A673 (cell line): Measurements from ENCODE around the gene TTLL1. TPM values are rescaled to one million over a fixed set of nuclear protein-coding genes. Genes with fewer than 3 reads are reported as not detected.
A peak's percentile ranks its signal among the peaks of the same experiment; 100 is the strongest.

ENCODE experiments used
- BruUV-seq: library from RNA; stranded (reverse); fragments of 400-500 nt; replicated peaks from 2 replicates; lab custom pipeline; 2021; lab: Mats Ljungman, UMichigan
- CTCF ChIA-PET: fragments of 300-600 bp; sonication (Branson Sonifier 250); formaldehyde crosslinking; loops from one replicate; lab custom pipeline; 2022; ENCODE audit warnings: antibody characterized with exemption; lab: Charles Lee
- POLR2A ChIA-PET: fragments of 300-600 bp; sonication (Branson Sonifier 250); formaldehyde crosslinking; loops from one replicate; lab custom pipeline; 2022; ENCODE audit warnings: antibody characterized with exemption; ENCODE audit not compliant: low non-redundant PET; lab: Charles Lee
- DNase-seq: peaks from one replicate; pipeline ENCODE4 v3.0.0-alpha.2; 2015; ENCODE audit warnings: low spot score
- H3K27ac ChIP-seq: fragments of 200-600 bp; sonication (generic); 2 replicates; pipeline ENCODE4 v1.5.1; 2016; ENCODE audit warnings: mixed run types, low read depth, mild to moderate bottlenecking, mixed read lengths, antibody characterized with exemption, low read length; ENCODE audit not compliant: poor library complexity, severe bottlenecking
- H3K27me3 ChIP-seq: fragments of 200-600 bp; sonication (generic); replicated peaks from 2 replicates; pipeline ENCODE4 v1.6.1; 2017; ENCODE audit warnings: mixed run types, low read depth, mild to moderate bottlenecking, mixed read lengths, antibody characterized with exemption, low read length; ENCODE audit not compliant: insufficient read depth, poor library complexity
- H3K36me3 ChIP-seq: fragments of 200-600 bp; sonication (generic); 2 replicates; pipeline ENCODE4 v1.6.1; 2016; ENCODE audit warnings: mixed run types, mild to moderate bottlenecking, mixed read lengths, antibody characterized with exemption, low read length; ENCODE audit not compliant: insufficient read depth, poor library complexity, severe bottlenecking
- H3K4me1 ChIP-seq: fragments of 200-600 bp; sonication (generic); 2 replicates; pipeline ENCODE4 v1.6.1; 2017; ENCODE audit warnings: mixed run types, mild to moderate bottlenecking, mixed read lengths, antibody characterized with exemption, low read length; ENCODE audit not compliant: insufficient read depth, poor library complexity, severe bottlenecking
- H3K4me3 ChIP-seq: fragments of 200-600 bp; sonication (generic); 2 replicates; pipeline ENCODE4 v1.5.1; 2016; ENCODE audit warnings: low read depth, mixed run types, mild to moderate bottlenecking, mixed read lengths, low read length; ENCODE audit not compliant: poor library complexity, severe bottlenecking
- H3K9me3 ChIP-seq: fragments of 200-600 bp; sonication (generic); 2 replicates; pipeline ENCODE4 v1.6.1; 2016; ENCODE audit warnings: mixed run types, low read depth, mild to moderate bottlenecking, mixed read lengths, antibody characterized with exemption, low read length; ENCODE audit not compliant: poor library complexity, severe bottlenecking
- EZH2 ChIP-seq: fragments of 200-600 bp; sonication (generic); IDR thresholded peaks from 2 replicates; pipeline ENCODE4 v1.6.1; 2017; ENCODE audit warnings: borderline replicate concordance, low read depth, mild to moderate bottlenecking, mixed read lengths, antibody characterized with exemption, low read length; ENCODE audit not compliant: poor library complexity, severe bottlenecking
- intact Hi-C: fragments of 100-400 bp; cut with micrococcal nuclease; formaldehyde crosslinking; loops from one replicate; pipeline ENCODE4 v1.10.0; 2022; ENCODE audit not compliant: unreplicated experiment
- total RNA-seq: library from RNA; stranded (reverse); gene quantifications from 2 replicates; pipeline ENCODE4 v1.2.3, GENCODE V29; 2021
- TF ChIP-seq, protein P1 (sequence below): fragments of 300-800, 200-600 bp; sonication (generic); conservative IDR thresholded peaks from 2 replicates; pipeline ENCODE4 v1.5.1; 2017; ENCODE audit warnings: low read depth, mild to moderate bottlenecking, antibody characterized with exemption, low read length, moderate library complexity, mixed read lengths

The TTLL1 gene
- total RNA-seq, 1 experiment from 2014 or later = 6.4 TPM

DNA sequence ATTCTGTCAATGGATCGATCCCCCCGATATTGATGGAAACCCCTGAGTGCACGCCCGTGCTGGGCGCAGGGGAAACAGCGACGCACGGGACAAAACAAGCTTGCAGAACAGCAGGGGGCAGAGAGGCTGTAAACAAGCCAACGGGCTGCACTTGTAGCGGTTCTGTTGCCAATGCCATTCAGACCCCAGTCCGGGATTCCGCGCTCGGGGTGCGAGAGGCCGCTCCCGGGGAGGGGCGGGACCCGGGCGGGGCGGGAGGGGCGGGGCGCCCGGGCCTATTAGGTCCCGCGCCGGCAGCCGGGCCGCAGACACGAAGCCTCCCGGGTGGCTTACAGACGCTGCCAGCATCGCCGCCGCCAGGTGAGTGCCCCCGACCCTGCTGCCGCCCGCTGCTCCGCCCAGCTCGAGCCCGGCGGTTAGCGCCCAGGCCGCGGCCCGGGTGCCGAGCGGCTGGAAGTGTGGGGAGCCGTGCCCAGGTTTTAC, 21.3 kb upstream of the TTLL1 start, which contains the start of gene BIK:
TSS of gene BIK (plus strand) at position 307 of the 483 bp plus-strand sequence. CDS start 13,273 bp downstream, outside the sequence.
- CTCF ChIA-PET = no interaction called here
- DNase-seq = peak; percentile 35
- Histone ChIP-seq H3K4me1 (peaks cover 11% of the 10 kb centered on the region), H3K4me3 (peak within 1 kb of the TSS; percentile 57), H3K27me3 (peaks cover 7% of the 10 kb centered on the region), H3K27ac (no peak within 1 kb of the TSS), H3K36me3 (no peaks in the 10 kb centered on the region), H3K9me3 (no peaks in the 10 kb centered on the region)
- TF ChIP-seq, protein P1, sequence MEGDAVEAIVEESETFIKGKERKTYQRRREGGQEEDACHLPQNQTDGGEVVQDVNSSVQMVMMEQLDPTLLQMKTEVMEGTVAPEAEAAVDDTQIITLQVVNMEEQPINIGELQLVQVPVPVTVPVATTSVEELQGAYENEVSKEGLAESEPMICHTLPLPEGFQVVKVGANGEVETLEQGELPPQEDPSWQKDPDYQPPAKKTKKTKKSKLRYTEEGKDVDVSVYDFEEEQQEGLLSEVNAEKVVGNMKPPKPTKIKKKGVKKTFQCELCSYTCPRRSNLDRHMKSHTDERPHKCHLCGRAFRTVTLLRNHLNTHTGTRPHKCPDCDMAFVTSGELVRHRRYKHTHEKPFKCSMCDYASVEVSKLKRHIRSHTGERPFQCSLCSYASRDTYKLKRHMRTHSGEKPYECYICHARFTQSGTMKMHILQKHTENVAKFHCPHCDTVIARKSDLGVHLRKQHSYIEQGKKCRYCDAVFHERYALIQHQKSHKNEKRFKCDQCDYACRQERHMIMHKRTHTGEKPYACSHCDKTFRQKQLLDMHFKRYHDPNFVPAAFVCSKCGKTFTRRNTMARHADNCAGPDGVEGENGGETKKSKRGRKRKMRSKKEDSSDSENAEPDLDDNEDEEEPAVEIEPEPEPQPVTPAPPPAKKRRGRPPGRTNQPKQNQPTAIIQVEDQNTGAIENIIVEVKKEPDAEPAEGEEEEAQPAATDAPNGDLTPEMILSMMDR = no peak
- no peak for TF ChIP-seq EZH2
- BruUV-seq = no TSS peak
- POLR2A ChIA-PET = no interaction called here
- intact Hi-C loops = no loop called here

DNA sequence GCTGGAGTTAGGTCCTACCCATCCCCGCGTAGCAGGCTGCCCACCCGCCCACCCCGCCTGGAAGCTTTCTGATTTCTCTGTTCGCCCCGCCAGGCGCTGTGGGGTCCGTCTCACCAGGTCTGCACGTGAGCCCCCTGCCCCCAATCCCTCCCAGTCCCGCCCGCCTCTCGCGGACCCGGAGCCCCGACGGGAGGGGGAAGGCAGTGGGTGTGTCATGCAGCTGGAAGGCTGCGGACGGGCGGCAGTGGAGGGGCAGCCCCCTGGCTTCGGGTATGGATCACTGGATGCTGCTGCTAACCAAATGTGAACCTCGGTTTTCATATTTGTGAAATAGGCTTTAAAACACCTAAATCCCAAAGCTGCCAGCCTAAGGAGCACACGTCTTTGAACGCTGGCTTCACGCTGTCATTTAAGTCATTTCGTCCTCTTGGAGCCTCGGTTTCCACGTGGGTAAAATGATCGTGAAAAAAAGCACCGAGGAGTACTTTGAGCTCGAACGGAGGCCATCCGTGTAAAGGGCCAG, 20.8 kb upstream of the TTLL1 start:
- BruUV-seq = no TSS peak
- TF ChIP-seq, protein P1 = no peak
- no peak for TF ChIP-seq EZH2
- Histone ChIP-seq H3K9me3 (no peaks in the 10 kb centered on the region), H3K27ac (no peak overlapping the region), H3K27me3 (peaks cover 7% of the 10 kb centered on the region), H3K4me1 (peaks cover 11% of the 10 kb centered on the region), H3K4me3 (peak overlapping the region; percentile 57), H3K36me3 (no peaks in the 10 kb centered on the region)
- ChIA-PET POLR2A (no interaction called here), CTCF (no interaction called here)
- intact Hi-C loops = no loop called here
- no peak for DNase-seq

DNA sequence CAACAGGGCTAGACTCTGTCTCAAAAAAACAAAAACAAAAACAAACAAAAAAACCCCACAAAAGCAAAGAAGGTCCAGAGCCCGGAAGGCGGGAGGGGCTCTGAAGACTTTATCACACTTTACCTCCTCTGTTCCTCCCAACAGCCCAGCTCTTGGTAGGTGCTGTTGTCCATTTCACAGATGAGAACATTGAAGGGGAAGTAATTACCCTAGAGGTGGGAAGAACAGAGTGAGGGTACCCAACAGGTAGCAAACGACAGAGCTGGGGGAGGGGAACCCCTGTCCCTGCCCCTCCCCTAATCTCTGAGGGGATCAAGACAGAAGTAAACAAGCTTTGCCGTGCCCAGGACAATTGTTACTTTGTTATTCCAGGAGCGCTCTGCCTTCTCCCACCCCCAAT, 20.3 kb upstream of the TTLL1 start:
- ChIA-PET CTCF (no interaction called here), POLR2A (no interaction called here)
- intact Hi-C loops = no loop called here
- no peak overlapping the region for H3K27ac ChIP-seq
- H3K4me1 ChIP-seq = peaks cover 11% of the 10 kb centered on the region
- no peak for DNase-seq
- peaks cover 7% of the 10 kb centered on the region for H3K27me3 ChIP-seq
- H3K36me3 ChIP-seq = no peaks in the 10 kb centered on the region
- TF ChIP-seq EZH2 = no peak
- TF ChIP-seq, protein P1 = no peak
- no TSS peak for BruUV-seq
- no peaks in the 10 kb centered on the region for H3K9me3 ChIP-seq
- H3K4me3 ChIP-seq = no peak overlapping the region
